Fibroblast of lung (primary cell): Measurements from ENCODE around the gene C17orf107. TPM values are rescaled to one million over a fixed set of nuclear protein-coding genes. Genes with fewer than 3 reads are reported as not detected.

ENCODE experiments used
- DNase-seq, 2 donors: peaks; one replicate each; pipeline versions ENCODE4 v3.0.0 to v3.0.0-alpha.2; 2010; ENCODE audit warnings: low read depth in 2 of 2
- H2AFZ ChIP-seq: 2 replicates; pipeline ENCODE4 v1.5.1; 2012; ENCODE audit warnings: low read length, control low read depth, inconsistent platforms
- H3K27ac ChIP-seq: 2 replicates; pipeline ENCODE4 v1.5.1; 2011; ENCODE audit warnings: low read length, control low read depth; ENCODE audit not compliant: insufficient read depth
- H3K27me3 ChIP-seq: 2 replicates; pipeline ENCODE4 v1.5.1; 2011; ENCODE audit warnings: mild to moderate bottlenecking, low read length; ENCODE audit not compliant: control insufficient read depth, insufficient read depth
- H3K36me3 ChIP-seq: 2 replicates; pipeline ENCODE4 v1.5.1; 2011; ENCODE audit warnings: low read length; ENCODE audit not compliant: control insufficient read depth, insufficient read depth
- H3K4me1 ChIP-seq: 2 replicates; pipeline ENCODE4 v1.5.1; 2011; ENCODE audit warnings: low read length; ENCODE audit not compliant: control insufficient read depth, insufficient read depth; ENCODE audit errors: extremely low read depth
- H3K4me2 ChIP-seq: 2 replicates; pipeline ENCODE4 v1.5.1; 2011; ENCODE audit warnings: low read length, control low read depth; ENCODE audit not compliant: insufficient read depth; ENCODE audit errors: extremely low read depth
- H3K4me3 ChIP-seq, 4 experiments: fragments of 200-600 bp in 1 of 4; sonication (generic) in 1 of 4; replicated peaks in 1 of 4; 2 replicates each; pipeline ENCODE4 v1.5.1; 2011 to 2016; ENCODE audit warnings: low read length in 4 of 4, low read depth in 3 of 4, mild to moderate bottlenecking in 3 of 4, control low read depth in 2 of 4, inconsistent platforms in 1 of 4, mixed read lengths in 1 of 4; ENCODE audit not compliant: insufficient read depth in 1 of 4; ENCODE audit errors: control extremely low read depth in 1 of 4
- H3K79me2 ChIP-seq: 2 replicates; pipeline ENCODE4 v1.5.1; 2012; ENCODE audit warnings: mild to moderate bottlenecking, low read length, inconsistent platforms; ENCODE audit not compliant: control insufficient read depth, insufficient read depth
- H3K9ac ChIP-seq: 2 replicates; pipeline ENCODE4 v1.5.1; 2011; ENCODE audit warnings: mild to moderate bottlenecking, low read length, control low read depth; ENCODE audit not compliant: insufficient read depth
- H3K9me3 ChIP-seq: 2 replicates; pipeline ENCODE4 v1.5.1; 2012; ENCODE audit warnings: low read depth, low read length; ENCODE audit not compliant: control insufficient read depth, insufficient read depth
- H4K20me1 ChIP-seq: 2 replicates; pipeline ENCODE4 v1.5.1; 2011; ENCODE audit warnings: low read length; ENCODE audit not compliant: control insufficient read depth, insufficient read depth; ENCODE audit errors: extremely low read depth
- EZH2 ChIP-seq: IDR thresholded peaks from 2 replicates; pipeline ENCODE4 v1.5.1; 2012; ENCODE audit warnings: low read length, control low read depth, mild to moderate bottlenecking; ENCODE audit errors: missing control alignments
- polyA plus RNA-seq, 2 donors: library from polyadenylated mRNA; depleted of rRNA in 1 of 2; stranded (reverse) in 1 of 2; unstranded in 1 of 2; fragments of >200 nt; gene quantifications; 2 replicates each; pipeline ENCODE4 v1.2.1, GENCODE V29; 2011 to 2012; ENCODE audit warnings: missing spikeins in 1 of 2
- total RNA-seq: library from RNA; depleted of rRNA; stranded (reverse); fragments of >200 nt; gene quantifications from 2 replicates; pipeline ENCODE4 v1.2.1, GENCODE V29; 2014
- TF ChIP-seq, protein P1 (sequence below), 2 donors: IDR thresholded peaks in 1 of 2; conservative IDR thresholded peaks in 1 of 2; 1 replicate in 1 of 2; 2 replicates in 1 of 2; pipeline ENCODE4 v1.5.1; 2011 to 2012; ENCODE audit warnings: low read length in 2 of 2, control low read depth in 1 of 2, inconsistent platforms in 1 of 2, low read depth in 1 of 2, mild to moderate bottlenecking in 1 of 2

C17orf107 gene
- total and polyA plus RNA-seq, 2 donors (not counting 1 experiment from before 2014, with no cell fraction given), result 0.67 to 1.8 TPM

DNA sequence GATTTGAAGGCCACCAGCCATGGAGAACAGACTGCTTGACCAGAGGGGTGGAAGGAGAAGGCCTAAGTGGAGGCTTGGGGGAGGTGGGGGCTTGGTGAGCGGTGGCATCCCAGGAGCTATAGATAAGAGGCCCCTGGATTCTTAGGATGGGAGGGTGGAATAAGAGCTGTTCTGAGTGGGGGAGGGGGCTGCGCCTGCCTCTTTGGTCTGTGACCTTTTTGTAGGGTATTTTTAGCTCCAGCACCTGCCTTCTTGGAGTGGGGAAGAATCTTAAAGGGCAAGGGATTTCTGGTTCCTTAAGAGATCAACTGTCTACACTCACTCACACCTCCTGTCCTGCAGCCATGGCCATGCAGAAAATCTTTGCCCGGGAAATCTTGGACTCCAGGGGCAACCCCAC is 52.1 kb downstream of the C17orf107 start:
- Histone ChIP-seq H4K20me1 (peaks cover 2% of the 10 kb centered on the region), H3K79me2 (peaks cover 18% of the 10 kb centered on the region), H3K27me3 (no peaks in the 10 kb centered on the region), H3K4me3 (no peak overlapping the region), H3K4me2 (no peak overlapping the region), H3K9ac (no peak overlapping the region), H3K4me1 (peaks cover 15% of the 10 kb centered on the region), H2AFZ (no peak overlapping the region), H3K27ac (no peak overlapping the region), H3K36me3 (peaks cover 5% of the 10 kb centered on the region), H3K9me3 (no peaks in the 10 kb centered on the region)
- no peak for DNase-seq
- TF ChIP-seq, protein P1, sequence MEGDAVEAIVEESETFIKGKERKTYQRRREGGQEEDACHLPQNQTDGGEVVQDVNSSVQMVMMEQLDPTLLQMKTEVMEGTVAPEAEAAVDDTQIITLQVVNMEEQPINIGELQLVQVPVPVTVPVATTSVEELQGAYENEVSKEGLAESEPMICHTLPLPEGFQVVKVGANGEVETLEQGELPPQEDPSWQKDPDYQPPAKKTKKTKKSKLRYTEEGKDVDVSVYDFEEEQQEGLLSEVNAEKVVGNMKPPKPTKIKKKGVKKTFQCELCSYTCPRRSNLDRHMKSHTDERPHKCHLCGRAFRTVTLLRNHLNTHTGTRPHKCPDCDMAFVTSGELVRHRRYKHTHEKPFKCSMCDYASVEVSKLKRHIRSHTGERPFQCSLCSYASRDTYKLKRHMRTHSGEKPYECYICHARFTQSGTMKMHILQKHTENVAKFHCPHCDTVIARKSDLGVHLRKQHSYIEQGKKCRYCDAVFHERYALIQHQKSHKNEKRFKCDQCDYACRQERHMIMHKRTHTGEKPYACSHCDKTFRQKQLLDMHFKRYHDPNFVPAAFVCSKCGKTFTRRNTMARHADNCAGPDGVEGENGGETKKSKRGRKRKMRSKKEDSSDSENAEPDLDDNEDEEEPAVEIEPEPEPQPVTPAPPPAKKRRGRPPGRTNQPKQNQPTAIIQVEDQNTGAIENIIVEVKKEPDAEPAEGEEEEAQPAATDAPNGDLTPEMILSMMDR (conservative IDR thresholded peaks at IDR 0.05 in 1 of 2, IDR thresholded peaks at IDR 0.05 in 1 of 2; ENCODE audit: low read depth in 1 of 2, low read length in 2 of 2), result no peak
- TF ChIP-seq EZH2, result no peak

Other genes starting within 250 kb of the C17orf107 start
- 16.0 and 16.4 TPM in 2 replicates for gene PELP1, start 195.4 kb upstream of the C17orf107 start, total RNA-seq
- gene PELP1, start 195.4 kb upstream of the C17orf107 start, polyA plus RNA-seq, result 8.6 and 13.1 TPM in 2 replicates
- 2.8 and 3.3 TPM in 2 replicates for gene ARRB2, start 188.9 kb upstream of the C17orf107 start, total RNA-seq
- 4.6 and 8.3 TPM in 2 replicates for gene ARRB2, start 188.9 kb upstream of the C17orf107 start, polyA plus RNA-seq
- 9.2 and 10.8 TPM in 2 replicates for gene MED11, start 168.1 kb upstream of the C17orf107 start, total RNA-seq
- 29.1 and 29.6 TPM in 2 replicates for gene MED11, start 168.1 kb upstream of the C17orf107 start, polyA plus RNA-seq
- under 0.01 and 0.51 TPM in 2 replicates for gene ZMYND15, start 159.7 kb upstream of the C17orf107 start, total RNA-seq
- gene ZMYND15, start 159.7 kb upstream of the C17orf107 start, polyA plus RNA-seq, result 0.05 and 0.11 TPM in 2 replicates
- gene CXCL16, start 159.6 kb upstream of the C17orf107 start, total RNA-seq, result 0.83 and 4.1 TPM in 2 replicates
- 2.0 and 2.4 TPM in 2 replicates for gene CXCL16, start 159.6 kb upstream of the C17orf107 start, polyA plus RNA-seq
- not detected in 2 replicates for gene TM4SF5, start 127.7 kb upstream of the C17orf107 start, total RNA-seq
- gene TM4SF5, start 127.7 kb upstream of the C17orf107 start, polyA plus RNA-seq, result not detected in 2 replicates
- gene VMO1, start 113.2 kb upstream of the C17orf107 start, total RNA-seq, result 0.33 and 1.5 TPM in 2 replicates
- 0.40 TPM in 1 of 2 replicates, not detected in the other for gene VMO1, start 113.2 kb upstream of the C17orf107 start, polyA plus RNA-seq
- not detected in 2 replicates for gene GLTPD2, start 110.6 kb upstream of the C17orf107 start, total RNA-seq
- not detected in 2 replicates for gene GLTPD2, start 110.6 kb upstream of the C17orf107 start, polyA plus RNA-seq
- gene PSMB6, start 103.4 kb upstream of the C17orf107 start, total RNA-seq, result 110 and 163 TPM in 2 replicates
- gene PSMB6, start 103.4 kb upstream of the C17orf107 start, polyA plus RNA-seq, result 184 and 272 TPM in 2 replicates
- gene PLD2, start 92.4 kb upstream of the C17orf107 start, total RNA-seq, result 13.6 and 14.9 TPM in 2 replicates
- 12.7 and 14.3 TPM in 2 replicates for gene PLD2, start 92.4 kb upstream of the C17orf107 start, polyA plus RNA-seq
- 15.9 and 28.6 TPM in 2 replicates for gene MINK1, start 66.2 kb upstream of the C17orf107 start, total RNA-seq
- 27.2 and 35.6 TPM in 2 replicates for gene MINK1, start 66.2 kb upstream of the C17orf107 start, polyA plus RNA-seq
- 0.51 and 0.66 TPM in 2 replicates for gene CHRNE, start 3.6 kb downstream of the C17orf107 start, total RNA-seq
- 0.19 and 0.23 TPM in 2 replicates for gene CHRNE, start 3.6 kb downstream of the C17orf107 start, polyA plus RNA-seq
- gene GP1BA, start 32.7 kb downstream of the C17orf107 start, total RNA-seq, result not detected in 2 replicates
- gene GP1BA, start 32.7 kb downstream of the C17orf107 start, polyA plus RNA-seq, result not detected in 2 replicates
- gene SLC25A11, start 40.5 kb downstream of the C17orf107 start, total RNA-seq, result 50.3 and 59.3 TPM in 2 replicates
- gene SLC25A11, start 40.5 kb downstream of the C17orf107 start, polyA plus RNA-seq, result 29.2 and 45.8 TPM in 2 replicates
- gene RNF167, start 40.7 kb downstream of the C17orf107 start, total RNA-seq, result 13.6 and 22.8 TPM in 2 replicates
- gene RNF167, start 40.7 kb downstream of the C17orf107 start, polyA plus RNA-seq, result 52.6 and 83.5 TPM in 2 replicates
- 258 and 422 TPM in 2 replicates for gene PFN1, start 49.0 kb downstream of the C17orf107 start, total RNA-seq
- gene PFN1, start 49.0 kb downstream of the C17orf107 start, polyA plus RNA-seq, result 870 and 1,199 TPM in 2 replicates
- 1.8 and 4.3 TPM in 2 replicates for gene ENO3, start 51.6 kb downstream of the C17orf107 start, total RNA-seq
- 2.0 and 2.3 TPM in 2 replicates for gene ENO3, start 51.6 kb downstream of the C17orf107 start, polyA plus RNA-seq
- 42.9 and 62.8 TPM in 2 replicates for gene SPAG7, start 68.3 kb downstream of the C17orf107 start, total RNA-seq
- 80.8 and 83.0 TPM in 2 replicates for gene SPAG7, start 68.3 kb downstream of the C17orf107 start, polyA plus RNA-seq
- 8.5 and 18.3 TPM in 2 replicates for gene CAMTA2, start 88.1 kb downstream of the C17orf107 start, total RNA-seq
- 12.4 and 16.1 TPM in 2 replicates for gene CAMTA2, start 88.1 kb downstream of the C17orf107 start, polyA plus RNA-seq
- 0.26 and 0.33 TPM in 2 replicates for gene INCA1, start 98.0 kb downstream of the C17orf107 start, total RNA-seq
- 0.28 and 0.38 TPM in 2 replicates for gene INCA1, start 98.0 kb downstream of the C17orf107 start, polyA plus RNA-seq
- 52.4 and 86.0 TPM in 2 replicates for gene KIF1C, start 98.4 kb downstream of the C17orf107 start, total RNA-seq
- gene KIF1C, start 98.4 kb downstream of the C17orf107 start, polyA plus RNA-seq, result 68.1 and 70.5 TPM in 2 replicates
- gene SLC52A1, start 135.9 kb downstream of the C17orf107 start, total RNA-seq, result 0.26 and 0.66 TPM in 2 replicates
- not detected in 2 replicates for gene SLC52A1, start 135.9 kb downstream of the C17orf107 start, polyA plus RNA-seq
- 2.1 and 3.1 TPM in 2 replicates for gene ZFP3, start 178.9 kb downstream of the C17orf107 start, total RNA-seq
- 2.2 and 2.6 TPM in 2 replicates for gene ZFP3, start 178.9 kb downstream of the C17orf107 start, polyA plus RNA-seq
- gene ZNF232, start 212.3 kb downstream of the C17orf107 start, total RNA-seq, result 7.2 and 7.3 TPM in 2 replicates
- gene ZNF232, start 212.3 kb downstream of the C17orf107 start, polyA plus RNA-seq, result 4.2 and 4.6 TPM in 2 replicates
- not detected in 2 replicates for gene USP6, start 216.5 kb downstream of the C17orf107 start, total RNA-seq
- gene USP6, start 216.5 kb downstream of the C17orf107 start, polyA plus RNA-seq, result 0.01 TPM in 1 of 2 replicates, not detected in the other